Measurements from ENCODE around the gene TPRN.

The TPRN gene

GRCh38 chr9:137236238-137236935 is 35.8 kb upstream of the TPRN start:
- DNase-seq = peak; percentile 94

GRCh38 chr9:137235424-137236237 is 35.1 kb upstream of the TPRN start:
- DNase-seq = no peak

- no peak for DNase-seq
Observed at GRCh38 chr9:137234758-137235423, 34.4 kb upstream of the TPRN start.

GRCh38 chr9:137234055-137234697 is 33.6 kb upstream of the TPRN start:
- no peak for DNase-seq

- no peak for DNase-seq
Observed at GRCh38 chr9:137233143-137233980, 32.8 kb upstream of the TPRN start.

- no peak for DNase-seq
Observed at GRCh38 chr9:137232510-137232909, 32.0 kb upstream of the TPRN start.

- no peak for DNase-seq
Observed at GRCh38 chr9:137232101-137232500, 31.6 kb upstream of the TPRN start.

GRCh38 chr9:137231372-137232039 is 31.0 kb upstream of the TPRN start:
- DNase-seq = no peak

- no peak for DNase-seq
Observed at GRCh38 chr9:137230705-137231371, 30.3 kb upstream of the TPRN start, which contains the start of gene SLC34A3. Gene SLC34A3, plus strand, starts transcription at chr9:137230901. Its CDS starts 802 bp downstream, at chr9:137231703.

GRCh38 chr9:137229903-137230704 is 29.6 kb upstream of the TPRN start:
- DNase-seq = no peak

GRCh38 chr9:137228968-137229896 is 28.7 kb upstream of the TPRN start:
- no peak for DNase-seq

GRCh38 chr9:137228506-137228967 is 28.0 kb upstream of the TPRN start:
- DNase-seq = no peak

- no peak for DNase-seq
Observed at GRCh38 chr9:137227853-137228505, 27.4 kb upstream of the TPRN start.

GRCh38 chr9:137227054-137227852 is 26.7 kb upstream of the TPRN start, which contains the start of gene RNF224:
Gene RNF224, plus strand, starts transcription at chr9:137227502. Its CDS starts 834 bp downstream, at chr9:137228336.
- peak; percentile 82 for DNase-seq

- DNase-seq = no peak
Observed at GRCh38 chr9:137226338-137227053, 26.0 kb upstream of the TPRN start.

- no peak for DNase-seq
Observed at GRCh38 chr9:137225699-137226331, 25.3 kb upstream of the TPRN start.

Data from stimulated activated CD4-positive, alpha-beta T cell treated with anti-CD3 and anti-CD28 coated beads, Interleukin-4, amount 100 ng/mL, for 1 hour (primary cell).